GM21381 (cell line): Measurements from ENCODE around the gene OR13C2.
"Not testable (repeated sequence)": the region's sequence is repeated elsewhere in the genome, so short reads cannot be mapped to it uniquely, and the experiment has no call there.

Experiments
- ATAC-seq: cut with Tn5 transposase; IDR thresholded peaks from one replicate; pipeline ENCODE4 v1.9.1; 2021; ENCODE audit warnings: mild to moderate bottlenecking, moderate library complexity; ENCODE audit not compliant: unreplicated experiment

Gene OR13C2

GRCh38 chr9:104605527-104605926 lies at the start of gene OR13C2:
Gene OR13C2, minus strand, starts transcription at chr9:104605627. Its CDS starts 0 bp downstream, at chr9:104605627.
- ATAC-seq: not testable (repeated sequence)

- ATAC-seq: no peak
Observed at GRCh38 chr9:104635456-104635855, 30.0 kb upstream of the OR13C2 start.

- ATAC-seq: no peak
Observed at GRCh38 chr9:104633976-104634520, 28.6 kb upstream of the OR13C2 start.

- not testable (repeated sequence) for ATAC-seq
Observed at GRCh38 chr9:104625964-104626363, 20.5 kb upstream of the OR13C2 start.

- no peak for ATAC-seq
Observed at GRCh38 chr9:104618104-104618503, 12.7 kb upstream of the OR13C2 start, which contains the start of gene OR13C9. Gene OR13C9, minus strand, starts transcription at chr9:104618204. Its CDS starts 0 bp downstream, at chr9:104618204.

GRCh38 chr9:104617418-104617817 lies 12.0 kb upstream of the OR13C2 start:
- no peak for ATAC-seq

GRCh38 chr9:104611213-104611612 lies 5.8 kb upstream of the OR13C2 start:
- ATAC-seq: no peak

- ATAC-seq: no peak
Observed at GRCh38 chr9:104608336-104608735, 2.9 kb upstream of the OR13C2 start.

GRCh38 chr9:104606152-104606551 lies 725 bp upstream of the OR13C2 start:
- ATAC-seq: no peak

- peak; percentile 52 for ATAC-seq
Observed at GRCh38 chr9:104604801-104605200, 626 bp downstream of the OR13C2 start.

GRCh38 chr9:104599313-104599712 lies 6.1 kb downstream of the OR13C2 start, which contains the start of gene OR13C5:
Gene OR13C5, minus strand, starts transcription at chr9:104599413. Its CDS starts 0 bp downstream, at chr9:104599413.
- not testable (repeated sequence) for ATAC-seq

GRCh38 chr9:104598749-104599148 lies 6.7 kb downstream of the OR13C2 start:
- not testable (repeated sequence) for ATAC-seq

GRCh38 chr9:104589626-104590025 lies 15.8 kb downstream of the OR13C2 start:
- no peak for ATAC-seq

- ATAC-seq: no peak
Observed at GRCh38 chr9:104586496-104587180, 18.8 kb downstream of the OR13C2 start.

GRCh38 chr9:104580562-104580961 lies 24.9 kb downstream of the OR13C2 start:
- no peak for ATAC-seq

- no peak for ATAC-seq
Observed at GRCh38 chr9:104577263-104577662, 28.2 kb downstream of the OR13C2 start.

- no peak for ATAC-seq
Observed at GRCh38 chr9:104575456-104575855, 30.0 kb downstream of the OR13C2 start.

- no peak for ATAC-seq
Observed at GRCh38 chr9:104572612-104573011, 32.8 kb downstream of the OR13C2 start.

GRCh38 chr9:104568868-104569267 lies 36.6 kb downstream of the OR13C2 start, which contains the start of gene OR13C8:
Gene OR13C8, plus strand, starts transcription at chr9:104569168. Its CDS starts 0 bp downstream, at chr9:104569168.
- ATAC-seq: no peak

GRCh38 chr9:104564358-104564757 lies 41.1 kb downstream of the OR13C2 start:
- ATAC-seq: no peak

- ATAC-seq: no peak
Observed at GRCh38 chr9:104556830-104557634, 48.4 kb downstream of the OR13C2 start.
